ENCODE results near the gene PAM16.

DNA sequence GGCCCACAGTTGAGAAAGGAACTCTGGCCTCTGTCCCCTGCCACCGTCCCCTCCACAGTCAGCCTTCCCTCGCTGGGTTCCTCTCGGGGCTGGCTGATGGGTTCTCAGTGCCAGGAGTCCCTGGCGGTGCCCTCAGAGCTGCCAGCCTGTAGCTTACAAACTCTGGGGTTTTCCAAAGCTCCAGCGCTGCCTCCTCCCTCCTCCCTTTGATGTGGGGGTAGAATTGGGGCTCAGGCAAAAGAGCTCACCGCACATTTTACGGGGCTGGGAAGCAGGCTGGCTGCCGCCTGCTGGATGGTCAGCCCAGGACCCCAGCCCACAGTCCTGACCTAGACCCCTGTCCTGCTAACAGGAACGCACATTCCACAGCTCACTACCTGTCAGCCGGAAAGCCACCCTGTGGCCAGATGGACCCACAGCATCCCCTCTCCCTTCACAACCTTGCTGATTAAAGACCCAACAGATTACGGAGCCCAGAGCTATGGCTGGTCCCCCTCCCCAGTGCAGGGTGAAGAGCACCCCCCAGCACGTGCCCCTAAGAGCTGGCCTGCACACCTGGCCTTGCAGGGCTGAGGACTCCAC is 26.5 kb upstream of the PAM16 start:
- TF ChIP-seq EZH2phosphoT487 (IDR thresholded peaks at IDR 0.05; ENCODE audit: low read depth, severe bottlenecking, unreplicated experiment) (no peak), EZH2 (IDR thresholded peaks at IDR 0.05; ENCODE audit: borderline replicate concordance) (no peak)
- TF ChIP-seq, protein P1, sequence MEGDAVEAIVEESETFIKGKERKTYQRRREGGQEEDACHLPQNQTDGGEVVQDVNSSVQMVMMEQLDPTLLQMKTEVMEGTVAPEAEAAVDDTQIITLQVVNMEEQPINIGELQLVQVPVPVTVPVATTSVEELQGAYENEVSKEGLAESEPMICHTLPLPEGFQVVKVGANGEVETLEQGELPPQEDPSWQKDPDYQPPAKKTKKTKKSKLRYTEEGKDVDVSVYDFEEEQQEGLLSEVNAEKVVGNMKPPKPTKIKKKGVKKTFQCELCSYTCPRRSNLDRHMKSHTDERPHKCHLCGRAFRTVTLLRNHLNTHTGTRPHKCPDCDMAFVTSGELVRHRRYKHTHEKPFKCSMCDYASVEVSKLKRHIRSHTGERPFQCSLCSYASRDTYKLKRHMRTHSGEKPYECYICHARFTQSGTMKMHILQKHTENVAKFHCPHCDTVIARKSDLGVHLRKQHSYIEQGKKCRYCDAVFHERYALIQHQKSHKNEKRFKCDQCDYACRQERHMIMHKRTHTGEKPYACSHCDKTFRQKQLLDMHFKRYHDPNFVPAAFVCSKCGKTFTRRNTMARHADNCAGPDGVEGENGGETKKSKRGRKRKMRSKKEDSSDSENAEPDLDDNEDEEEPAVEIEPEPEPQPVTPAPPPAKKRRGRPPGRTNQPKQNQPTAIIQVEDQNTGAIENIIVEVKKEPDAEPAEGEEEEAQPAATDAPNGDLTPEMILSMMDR (IDR thresholded peaks at IDR 0.05; ENCODE audit: poor library complexity) = no peak
